GM19023 (cell line): ENCODE measurements around the gene NUS1.
"Not testable (repeated sequence)": the region's sequence is repeated elsewhere in the genome, so short reads cannot be mapped to it uniquely, and the experiment has no call there.

Experiments used
- ATAC-seq: cut with Tn5 transposase; IDR thresholded peaks from one replicate; pipeline ENCODE4 v1.9.1; 2021; ENCODE audit warnings: mild to moderate bottlenecking, moderate library complexity; ENCODE audit not compliant: unreplicated experiment

The NUS1 gene

GRCh38 chr6:117674991-117675657, at the start of gene NUS1:
NUS1 (plus strand) TSS chr6:117675469; CDS start chr6:117675671, 202 bp downstream.
- peak; percentile 97 for ATAC-seq

- no peak for ATAC-seq
Observed at GRCh38 chr6:117627533-117627932, 47.7 kb upstream of the NUS1 start.

GRCh38 chr6:117629119-117629660, 46.1 kb upstream of the NUS1 start:
- ATAC-seq, result no peak

- ATAC-seq, result no peak
Observed at GRCh38 chr6:117637770-117638169, 37.5 kb upstream of the NUS1 start.

GRCh38 chr6:117642976-117643375, 32.3 kb upstream of the NUS1 start:
- ATAC-seq, result no peak

GRCh38 chr6:117651984-117652383, 23.3 kb upstream of the NUS1 start:
- ATAC-seq, result not testable (repeated sequence)

- ATAC-seq, result no peak
Observed at GRCh38 chr6:117653949-117654348, 21.3 kb upstream of the NUS1 start.

- no peak for ATAC-seq
Observed at GRCh38 chr6:117655380-117655779, 19.9 kb upstream of the NUS1 start.

- no peak for ATAC-seq
Observed at GRCh38 chr6:117666881-117667280, 8.4 kb upstream of the NUS1 start.

GRCh38 chr6:117668736-117669135, 6.5 kb upstream of the NUS1 start:
- no peak for ATAC-seq

GRCh38 chr6:117674503-117674902, 766 bp upstream of the NUS1 start:
- no peak for ATAC-seq

GRCh38 chr6:117675658-117676301, 511 bp downstream of the NUS1 start:
- ATAC-seq, result peak; percentile 33

GRCh38 chr6:117676577-117677218, 1.4 kb downstream of the NUS1 start:
- ATAC-seq, result no peak

GRCh38 chr6:117677553-117678141, 2.4 kb downstream of the NUS1 start:
- no peak for ATAC-seq

GRCh38 chr6:117681162-117681741, 6.0 kb downstream of the NUS1 start:
- no peak for ATAC-seq

- ATAC-seq, result no peak
Observed at GRCh38 chr6:117684749-117685148, 9.5 kb downstream of the NUS1 start.

GRCh38 chr6:117685359-117685758, 10.1 kb downstream of the NUS1 start:
- ATAC-seq, result no peak

GRCh38 chr6:117687021-117687648, 11.9 kb downstream of the NUS1 start:
- no peak for ATAC-seq

- not testable (repeated sequence) for ATAC-seq
Observed at GRCh38 chr6:117689584-117689983, 14.3 kb downstream of the NUS1 start.

GRCh38 chr6:117706504-117706903, 31.2 kb downstream of the NUS1 start:
- no peak for ATAC-seq
